SK-N-DZ (cell line): ENCODE data around the gene HOXB3.

Experiments used
- DNase-seq: peaks from one replicate; pipeline ENCODE4 v3.0.0-alpha.2; 2015; ENCODE audit warnings: low spot score

Gene HOXB3

DNA sequence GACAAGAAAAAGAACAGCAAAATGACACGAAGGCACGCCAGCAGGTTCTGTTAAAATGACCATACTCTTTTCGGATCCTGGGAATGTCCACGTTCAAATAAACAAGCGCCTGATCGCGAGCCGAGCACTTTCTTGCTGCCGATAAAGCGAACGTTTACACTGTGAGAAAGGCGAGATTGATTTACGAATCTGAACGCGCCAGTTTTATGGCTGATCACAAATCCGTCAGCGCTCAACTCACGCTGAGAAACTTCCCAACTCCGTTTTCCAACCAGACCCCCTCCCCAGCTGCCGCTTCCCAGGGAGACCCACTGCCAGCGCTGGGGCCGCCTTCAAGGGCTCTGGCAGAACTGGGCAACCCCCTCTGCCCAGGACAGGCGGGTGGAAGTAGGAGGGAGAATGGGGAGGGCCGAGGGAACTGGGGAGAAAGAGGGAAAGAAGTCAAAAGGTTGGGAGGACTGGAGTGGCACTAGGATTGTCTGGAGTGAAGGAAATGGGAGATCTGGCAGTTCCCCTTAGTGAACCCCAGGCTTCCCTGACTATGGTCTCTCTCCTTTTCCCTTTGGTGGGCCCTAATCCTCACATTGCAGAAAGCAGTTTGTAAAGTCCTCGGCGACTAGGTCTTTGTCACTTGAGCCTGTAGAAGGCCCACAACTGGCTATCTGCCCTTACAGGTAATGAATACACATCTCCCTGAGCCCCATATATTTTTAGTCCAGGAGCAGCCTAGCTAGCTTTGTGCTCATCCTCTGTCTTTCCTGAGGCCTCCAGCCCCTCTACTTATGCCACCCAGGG, 18.8 kb downstream of the HOXB3 start:
- no peak for DNase-seq

DNA sequence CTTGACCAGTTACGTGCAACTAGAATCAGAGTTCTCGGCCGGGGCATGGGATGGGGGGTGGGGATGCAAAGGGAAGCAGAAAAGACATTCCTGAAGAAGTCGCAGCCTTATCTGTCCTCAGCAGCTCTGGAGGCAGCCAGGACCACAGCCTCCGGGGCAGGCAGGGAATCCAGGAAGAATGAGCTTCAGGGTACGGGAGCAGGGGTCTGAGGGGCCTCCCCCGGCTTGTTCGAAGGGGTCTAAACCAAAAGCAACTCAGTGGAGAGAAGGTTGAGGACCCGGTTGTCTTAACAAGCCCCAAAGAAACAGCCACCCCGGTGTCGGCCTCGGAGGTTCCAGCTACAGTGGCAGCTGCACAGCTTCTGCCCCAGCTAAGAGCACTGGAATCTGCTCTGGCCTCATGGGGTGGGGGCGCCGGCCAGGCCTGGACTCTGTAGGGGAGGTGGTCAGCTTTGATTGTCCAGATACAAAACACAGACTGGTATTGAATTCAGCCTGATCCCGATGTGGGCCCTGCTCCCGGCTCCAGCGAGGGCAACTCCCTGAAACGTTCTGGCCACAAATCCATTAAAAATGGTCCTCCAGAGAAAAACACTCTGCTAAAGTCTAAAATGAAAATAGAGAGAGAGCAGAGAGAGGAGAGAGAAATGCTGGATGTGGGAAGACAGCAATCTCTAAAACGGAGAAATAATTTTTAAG, 19.6 kb downstream of the HOXB3 start:
- DNase-seq, result no peak

DNA sequence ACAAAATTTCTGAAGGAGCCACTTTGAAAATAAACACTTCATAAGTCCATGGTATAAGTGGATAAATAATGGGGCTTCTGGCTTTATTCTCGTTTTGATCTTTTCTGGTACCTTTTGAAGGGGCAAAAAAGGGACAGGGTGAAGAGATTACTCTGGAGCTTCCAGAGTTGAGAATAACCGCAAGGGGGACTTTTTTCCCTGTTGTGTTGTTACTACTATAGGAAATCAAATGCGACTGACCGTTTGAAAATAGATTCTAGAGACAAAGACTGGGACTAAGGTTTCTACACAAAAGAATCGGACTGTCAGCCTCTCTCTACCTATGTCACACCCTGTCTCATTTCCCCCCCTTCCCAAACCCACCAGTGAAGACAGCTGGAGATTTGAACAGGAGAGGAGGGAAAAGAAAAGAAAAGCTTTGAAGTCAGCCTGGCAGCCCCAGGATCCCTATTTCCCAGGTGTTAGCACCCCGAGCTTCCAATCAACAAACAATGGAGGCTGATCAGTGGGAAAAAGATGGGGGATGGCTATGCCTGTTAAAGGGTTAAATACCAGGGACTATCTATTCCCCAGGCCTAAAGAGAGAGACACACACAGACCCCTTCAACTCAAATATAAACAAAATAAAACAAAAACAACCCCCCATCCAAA, 20.2 kb downstream of the HOXB3 start:
- no peak for DNase-seq

DNA sequence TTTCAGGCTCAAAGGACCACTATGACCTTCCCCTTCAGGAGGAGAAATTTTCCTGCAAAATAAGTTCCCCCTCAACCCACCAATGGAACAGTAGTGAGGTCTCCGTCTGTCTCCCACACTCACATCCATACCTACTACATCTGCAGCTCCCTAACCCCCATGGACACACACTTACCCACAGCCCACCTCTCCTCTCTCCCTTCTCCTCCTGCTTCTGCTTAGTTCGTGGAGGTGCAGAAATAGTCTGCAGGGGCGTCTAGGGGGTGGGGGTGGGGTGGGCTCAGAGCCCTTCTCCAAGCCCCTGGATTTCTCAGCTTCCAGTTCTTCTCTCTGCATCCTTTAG, 20.8 kb downstream of the HOXB3 start:
- no peak for DNase-seq

DNA sequence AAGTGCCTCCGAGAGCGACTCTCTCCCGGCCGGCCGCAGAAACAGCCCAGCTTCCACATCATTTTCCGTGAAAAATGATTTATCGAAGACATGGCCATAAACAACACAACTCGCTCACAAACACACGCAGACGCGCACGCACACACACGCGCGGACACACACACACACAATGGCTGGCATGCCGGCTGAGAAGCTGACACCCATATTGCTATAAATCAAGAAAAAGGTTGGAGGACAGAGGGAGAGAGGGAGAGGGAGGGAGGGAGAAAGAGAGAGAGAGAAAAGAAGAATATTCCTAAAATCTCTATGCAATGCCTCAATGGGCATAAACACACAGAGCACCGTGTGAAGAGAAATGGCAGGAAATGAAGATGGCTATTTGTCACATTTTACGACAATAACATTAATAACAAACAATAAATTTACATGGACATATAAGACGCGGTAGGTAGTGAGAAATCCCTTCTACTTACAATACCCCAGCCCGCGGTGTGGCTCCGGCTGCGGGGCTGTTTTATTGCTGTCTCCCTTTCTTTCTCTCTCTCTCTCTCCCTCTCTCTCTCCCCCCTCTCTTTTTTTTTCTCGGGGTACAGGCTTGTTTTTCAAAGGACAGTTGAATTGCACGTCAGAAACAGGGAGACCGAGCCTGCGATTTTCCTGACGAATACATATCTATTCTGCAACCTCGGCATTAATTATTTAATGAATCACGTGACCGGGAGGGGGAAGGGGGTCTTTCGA, 21.4 kb downstream of the HOXB3 start:
- DNase-seq, result no peak

DNA sequence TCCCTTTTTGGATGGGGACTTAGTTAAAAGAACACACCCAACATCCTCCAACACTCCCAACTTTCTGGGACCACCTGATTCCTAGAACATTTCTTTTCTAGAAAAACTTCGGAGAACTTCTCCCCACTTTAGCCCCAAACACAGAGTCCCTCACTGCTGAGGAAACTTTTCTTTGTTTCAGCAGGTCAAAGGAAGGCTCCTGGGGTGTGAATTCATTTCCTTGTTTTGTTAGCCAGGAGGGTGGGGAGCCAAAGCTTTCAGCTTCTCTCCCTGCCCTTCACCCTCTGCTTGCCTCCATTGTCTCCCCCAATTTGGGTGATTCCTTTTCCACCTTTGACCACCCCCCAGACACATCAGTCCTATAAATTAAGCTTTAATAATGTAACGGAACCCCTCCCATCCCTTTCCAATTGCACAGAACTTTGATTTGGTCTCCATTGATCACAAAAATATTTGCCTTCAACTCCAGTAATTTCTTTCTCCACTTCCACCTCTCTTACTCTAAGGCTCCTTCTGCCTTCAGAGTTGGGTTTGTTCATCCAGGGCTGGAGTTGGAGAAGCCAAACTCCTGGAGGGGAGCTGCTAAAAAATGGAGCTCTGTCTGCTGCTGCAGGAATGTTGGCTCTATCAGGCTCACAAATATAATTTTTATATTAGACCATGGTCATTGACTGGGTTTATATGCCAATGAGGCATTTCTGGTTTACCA, 22.2 kb downstream of the HOXB3 start:
- DNase-seq, result no peak

DNA sequence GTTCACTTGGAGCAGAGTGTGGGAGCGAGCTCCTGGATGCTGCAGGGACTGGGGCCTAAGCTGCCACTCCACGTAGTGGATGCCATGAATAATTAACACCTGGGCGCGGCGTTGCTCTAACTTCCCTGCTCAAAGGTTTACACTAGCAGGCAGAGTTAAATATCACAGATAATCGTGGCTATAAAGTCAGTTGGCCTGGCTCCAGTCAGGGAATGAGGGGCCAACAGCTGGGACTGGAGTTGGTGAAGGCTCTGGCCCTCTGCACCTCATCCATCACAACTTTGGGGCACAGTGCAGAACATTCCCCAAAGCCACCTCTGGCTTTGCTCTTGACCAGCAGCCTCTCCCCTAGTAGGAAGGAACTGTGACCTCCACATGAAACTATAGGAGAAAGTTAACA, 22.8 kb downstream of the HOXB3 start:
- DNase-seq, result no peak

DNA sequence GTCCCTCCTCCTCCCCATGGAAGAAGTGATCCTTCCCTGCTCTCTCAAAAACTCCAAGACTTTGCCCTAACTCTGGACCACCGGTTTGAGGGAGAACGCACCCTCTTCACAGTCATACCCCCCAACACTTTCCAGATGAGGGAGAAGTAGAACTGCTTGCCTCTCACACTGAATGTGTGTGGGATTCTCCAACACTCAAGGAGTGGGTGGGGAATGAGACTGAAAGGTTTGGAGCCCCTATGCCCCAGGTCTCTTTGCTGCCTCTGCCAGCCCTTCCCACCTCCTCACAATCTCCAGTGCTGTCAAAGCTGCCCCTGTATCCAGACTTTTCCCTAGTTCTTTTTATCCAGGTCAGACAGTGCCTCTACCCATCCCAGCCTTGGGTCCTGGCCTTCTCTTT, 23.3 kb downstream of the HOXB3 start:
- DNase-seq, result no peak

DNA sequence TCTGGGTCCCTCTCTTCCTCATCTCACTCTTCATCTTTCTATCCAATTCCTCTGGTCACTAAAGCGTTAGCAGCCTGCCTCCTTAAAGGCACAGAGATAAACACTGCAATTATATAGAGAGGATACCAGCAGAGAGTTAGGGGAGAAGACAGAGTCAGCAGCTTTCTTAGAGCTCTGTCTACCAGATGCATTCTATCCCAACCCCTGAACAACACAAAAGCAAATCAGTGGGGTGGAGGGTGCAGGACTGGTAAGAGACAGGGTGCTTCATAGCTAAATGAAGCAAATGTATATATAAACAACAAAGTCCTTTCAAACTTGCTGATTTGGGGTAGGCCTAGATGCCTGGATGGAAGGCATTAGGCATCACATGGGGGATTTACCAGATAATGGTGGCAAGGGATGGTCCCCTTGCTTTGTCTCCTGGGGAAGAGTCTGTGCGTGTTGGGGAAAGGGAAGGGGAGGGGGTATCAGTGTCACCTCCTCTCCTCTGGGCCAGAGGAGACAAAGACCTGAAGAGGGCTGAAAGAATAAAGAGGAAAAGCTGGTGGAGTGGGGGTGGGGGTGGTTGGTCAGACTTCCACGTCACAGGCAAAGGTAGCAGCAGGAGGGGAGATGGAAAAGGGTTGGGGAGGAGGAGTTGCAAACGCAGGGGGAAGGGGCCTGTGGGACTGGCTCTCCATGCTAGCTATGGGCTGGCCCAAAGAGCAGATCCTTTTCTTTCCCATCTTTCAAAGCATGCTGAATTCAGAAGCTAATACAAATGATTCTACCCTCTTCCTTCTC, 23.9 kb downstream of the HOXB3 start:
- no peak for DNase-seq

DNA sequence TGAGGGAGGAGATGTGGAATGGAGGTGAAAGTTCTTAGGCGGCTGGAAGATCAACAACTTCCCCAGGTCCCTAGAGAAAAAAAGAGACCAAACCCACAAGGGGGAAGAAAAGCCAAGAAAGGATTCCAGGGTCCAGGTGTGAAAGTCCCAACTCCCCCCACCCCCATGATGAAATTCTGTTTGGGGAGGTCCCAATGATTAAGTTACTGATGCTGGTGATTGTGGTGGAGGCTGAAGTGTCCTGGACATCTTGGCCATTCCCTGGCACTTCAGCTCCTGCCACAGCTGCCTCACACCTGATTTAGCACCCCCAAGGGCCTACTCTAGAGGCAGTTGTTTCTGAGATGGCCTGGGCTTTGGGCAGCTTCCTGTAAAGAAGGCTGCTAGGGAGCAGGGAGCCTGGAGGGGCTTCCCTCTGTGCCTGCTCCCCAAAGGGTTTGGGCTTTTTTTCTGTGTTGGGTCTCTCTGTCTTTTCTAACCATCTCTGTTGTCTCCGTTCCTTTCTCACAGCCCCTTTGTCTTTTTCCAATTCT, 25.0 kb downstream of the HOXB3 start:
- no peak for DNase-seq

DNA sequence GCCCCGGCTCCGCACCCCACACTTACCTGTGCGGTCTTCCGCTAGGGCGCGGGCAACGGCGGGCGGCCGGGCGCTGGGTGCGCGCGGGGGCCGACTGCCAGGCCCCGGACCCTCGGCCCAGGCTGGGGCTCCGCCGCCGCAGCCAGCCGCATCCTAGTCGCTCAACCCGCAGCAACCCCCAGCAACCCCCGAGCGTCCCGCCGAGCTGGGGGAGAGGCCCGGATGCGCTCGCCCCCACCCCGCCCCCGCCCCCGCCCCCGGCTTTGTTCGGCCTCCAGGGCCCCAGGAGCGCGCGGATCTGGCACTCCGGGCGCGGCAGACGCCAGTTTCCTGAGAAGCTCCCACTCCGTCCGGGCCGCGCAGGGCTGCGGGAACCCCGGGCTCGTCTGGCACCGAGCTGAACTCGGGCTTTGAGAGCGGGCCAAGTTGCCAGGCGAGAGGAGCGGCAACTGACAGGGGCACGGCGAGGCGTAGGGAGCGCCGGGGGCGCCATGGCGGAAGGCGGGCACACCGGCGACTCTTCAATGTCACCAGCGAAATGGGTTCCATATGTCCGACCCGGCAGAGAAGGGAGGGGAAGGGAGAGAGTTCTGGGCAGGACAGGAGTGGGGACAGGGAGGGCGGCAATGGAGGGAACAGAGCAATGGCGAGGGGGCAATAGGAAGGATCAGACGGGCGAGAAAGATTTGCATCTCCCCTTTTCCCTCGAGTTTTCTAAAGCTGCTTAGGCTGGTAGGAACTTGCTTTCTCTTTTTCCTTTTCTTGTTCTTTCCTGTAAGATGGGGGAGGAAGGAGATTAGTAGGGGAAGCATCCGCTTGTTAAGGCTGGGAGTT, 25.6 kb downstream of the HOXB3 start:
- DNase-seq, result no peak

DNA sequence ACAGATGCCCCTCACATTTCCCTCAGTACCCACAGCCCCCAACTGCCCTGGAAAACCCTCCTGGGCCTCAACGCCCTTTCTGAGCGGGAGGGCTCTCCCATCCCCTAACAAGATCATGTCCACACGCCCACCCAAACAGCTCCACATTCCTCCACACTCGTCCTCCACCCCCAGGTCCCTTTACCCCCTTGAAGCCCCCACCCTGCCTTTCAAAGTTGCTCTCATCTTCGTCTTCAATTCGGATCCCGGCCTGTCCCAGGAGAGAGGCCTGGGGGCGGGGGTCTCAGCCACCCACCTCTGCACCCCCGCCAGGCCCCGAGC, 26.2 kb downstream of the HOXB3 start:
- no peak for DNase-seq

DNA sequence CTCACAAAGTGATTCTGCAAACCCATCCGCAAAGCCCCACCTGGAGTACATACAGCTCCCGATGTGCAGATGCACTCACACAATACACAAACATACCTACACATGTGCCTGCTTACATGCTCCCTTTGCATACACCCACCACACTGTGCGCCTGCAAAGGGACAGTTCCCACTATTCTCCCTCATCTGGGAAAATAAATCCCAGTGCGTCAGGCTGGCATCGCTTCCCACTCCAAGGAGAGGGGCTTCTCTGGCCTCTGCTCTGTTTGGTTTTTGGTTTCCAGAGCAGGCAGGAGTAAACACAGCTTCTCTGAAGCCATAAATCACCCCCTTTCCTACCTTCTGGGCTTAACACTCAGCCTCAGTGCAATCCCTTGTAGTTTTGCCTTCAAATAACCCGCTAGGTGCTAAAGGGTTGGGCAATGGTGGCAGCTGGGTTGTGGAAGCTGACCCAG, 26.6 kb downstream of the HOXB3 start:
- DNase-seq, result no peak

DNA sequence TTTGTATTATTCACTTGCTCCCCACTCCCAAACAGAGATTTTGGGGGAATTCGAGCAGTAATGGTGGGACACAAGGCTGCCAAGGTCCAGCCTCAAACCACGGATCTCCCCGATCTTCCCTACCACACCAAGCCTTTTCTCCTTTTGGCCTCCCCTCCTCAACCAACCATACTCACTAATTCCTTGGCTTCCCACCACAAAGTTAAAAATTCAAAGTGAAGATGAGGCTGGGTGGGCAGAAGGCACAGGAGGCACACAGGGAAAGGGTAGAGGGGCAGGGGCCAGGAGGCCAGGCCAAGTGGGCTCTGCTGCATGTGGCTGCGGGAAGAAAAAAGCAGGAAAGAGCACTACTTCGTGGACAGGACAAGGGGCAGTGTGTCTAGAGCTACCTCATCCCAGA, 27.1 kb downstream of the HOXB3 start:
- DNase-seq, result no peak

DNA sequence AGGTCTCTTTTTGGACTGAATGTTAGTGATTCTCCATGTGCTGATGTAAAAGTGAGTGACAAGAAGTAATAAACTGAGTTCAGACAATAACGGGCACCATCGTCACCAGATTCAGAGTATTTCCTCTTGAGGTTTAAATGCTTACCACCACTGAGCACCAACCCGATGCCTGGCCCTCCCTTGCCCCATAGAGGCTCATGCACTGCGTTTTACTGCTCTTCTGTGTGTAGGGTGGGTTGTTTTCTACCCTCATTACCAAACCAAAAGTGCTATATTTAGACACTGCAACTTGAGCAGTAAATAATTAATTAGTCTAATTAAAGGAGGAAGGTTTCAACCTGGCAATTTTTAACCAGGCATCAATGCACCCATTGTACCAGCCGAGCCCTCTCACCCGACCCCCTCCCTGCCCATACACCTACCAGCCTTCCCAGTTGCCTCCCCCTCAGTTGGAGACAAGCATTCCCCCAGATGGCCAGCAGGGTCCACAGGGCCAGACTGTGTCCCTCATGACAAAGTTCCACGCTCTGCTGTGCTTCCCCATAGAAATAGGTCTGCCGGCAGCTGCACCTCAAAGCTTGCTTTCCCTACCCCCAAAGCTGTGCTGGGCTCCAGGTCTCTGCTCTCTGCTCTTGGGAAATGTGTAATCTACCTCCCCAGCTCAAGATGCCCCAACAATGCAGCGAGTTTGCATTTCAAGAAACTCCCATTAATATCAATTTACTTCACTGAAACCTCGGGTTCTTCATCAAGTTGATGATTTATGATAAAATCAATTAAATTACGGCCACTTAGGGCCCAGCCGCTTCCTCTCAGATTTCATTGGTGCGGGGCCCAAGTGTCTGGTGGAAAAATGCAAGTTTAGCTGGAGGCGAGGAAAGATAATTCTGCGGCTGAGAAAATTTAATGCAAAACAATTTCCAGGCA, 27.9 kb downstream of the HOXB3 start:
- peak; percentile 15 for DNase-seq

DNA sequence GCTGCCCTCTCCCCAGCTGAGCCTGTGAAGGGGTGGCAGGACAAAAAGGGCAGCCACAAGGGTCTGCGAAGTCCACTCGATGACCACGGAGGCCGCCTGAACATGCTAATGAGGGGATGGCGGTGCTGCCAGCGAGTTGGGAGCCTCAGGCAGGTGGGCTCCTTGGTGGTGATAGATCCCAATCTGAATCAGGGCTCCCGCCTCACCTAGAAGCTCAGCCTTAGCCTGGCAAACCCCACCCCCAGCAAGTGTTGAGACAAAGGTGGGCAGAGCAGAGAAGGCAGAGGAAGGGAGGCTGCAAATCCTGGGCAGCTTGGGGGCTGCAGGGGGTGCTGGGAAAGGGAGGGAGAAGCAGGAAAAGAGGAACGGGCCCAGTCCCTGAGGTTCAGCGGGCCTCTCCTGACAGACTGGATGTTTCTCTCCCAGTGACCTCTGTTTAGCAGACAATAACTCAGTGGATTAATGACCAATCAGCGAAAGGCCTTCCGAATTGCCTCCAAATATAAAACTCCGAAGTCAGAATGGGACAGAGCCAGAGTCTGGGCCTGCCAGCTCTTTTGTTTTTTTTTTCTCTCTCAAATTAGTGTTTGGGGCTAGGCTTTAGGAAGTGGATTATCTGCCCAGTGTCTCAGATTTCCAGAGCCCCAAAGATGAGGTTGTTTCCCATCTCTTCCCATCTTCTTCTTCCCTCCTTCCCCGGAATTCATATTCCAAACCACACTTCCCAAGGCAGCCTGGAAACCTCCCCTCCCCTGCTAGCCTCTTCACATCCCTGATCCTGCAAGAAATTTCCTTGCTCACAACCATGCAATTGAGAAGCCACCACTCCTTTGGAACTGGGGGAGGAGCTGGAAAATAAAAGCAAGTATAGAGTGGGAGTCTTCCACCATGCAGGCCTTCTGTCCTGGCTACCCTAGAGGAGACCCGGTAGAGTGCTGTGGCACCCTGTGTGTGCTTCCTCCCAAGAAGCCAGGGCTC, 29.9 kb downstream of the HOXB3 start:
- no peak for DNase-seq

DNA sequence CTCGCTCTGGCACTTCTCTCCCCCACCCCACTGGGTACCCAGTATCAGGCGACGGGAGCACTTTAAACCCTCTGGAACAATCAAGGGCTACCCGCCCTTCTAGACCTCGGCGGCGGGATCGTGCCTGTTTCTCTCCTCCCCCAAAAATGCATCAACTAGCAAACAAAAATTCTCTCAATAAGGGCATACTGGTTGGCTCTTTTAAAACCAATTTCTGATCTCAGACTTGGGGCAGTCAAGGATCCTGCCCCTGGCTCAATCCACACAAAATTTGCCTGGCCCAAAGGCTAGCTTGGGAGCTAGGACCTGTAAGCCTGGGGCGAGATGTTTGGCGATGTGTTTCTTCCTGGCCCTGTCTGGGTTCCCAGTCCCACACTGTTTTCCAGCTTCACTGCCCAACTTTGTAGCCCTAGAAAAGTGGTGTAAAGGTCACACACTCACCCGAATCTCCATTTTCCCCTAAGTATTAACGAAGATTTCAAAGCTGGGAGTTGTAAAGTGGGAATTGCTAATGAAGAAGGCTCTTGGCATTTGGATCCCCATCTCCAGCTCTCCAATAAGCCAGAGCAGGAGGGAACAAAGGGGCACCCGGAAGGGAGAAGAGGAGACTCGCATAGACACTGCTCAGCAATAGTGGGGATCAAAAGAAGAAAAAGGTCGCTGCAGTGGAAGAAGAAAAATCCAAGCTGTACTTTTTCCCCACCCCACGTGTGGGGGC, 30.8 kb downstream of the HOXB3 start:
- DNase-seq, result no peak
